GM18858 (cell line): ENCODE data around the gene KIAA1191.
"Not testable (repeated sequence)": the region's sequence is repeated elsewhere in the genome, so short reads cannot be mapped to it uniquely, and the experiment has no call there.

Source experiments
- ATAC-seq: cut with Tn5 transposase; IDR thresholded peaks from one replicate; pipeline ENCODE4 v1.9.1; 2021; ENCODE audit not compliant: unreplicated experiment

Gene KIAA1191

GRCh38 chr5:176317534-176318374, 43.8 kb downstream of the KIAA1191 start:
- ATAC-seq: no peak

DNA sequence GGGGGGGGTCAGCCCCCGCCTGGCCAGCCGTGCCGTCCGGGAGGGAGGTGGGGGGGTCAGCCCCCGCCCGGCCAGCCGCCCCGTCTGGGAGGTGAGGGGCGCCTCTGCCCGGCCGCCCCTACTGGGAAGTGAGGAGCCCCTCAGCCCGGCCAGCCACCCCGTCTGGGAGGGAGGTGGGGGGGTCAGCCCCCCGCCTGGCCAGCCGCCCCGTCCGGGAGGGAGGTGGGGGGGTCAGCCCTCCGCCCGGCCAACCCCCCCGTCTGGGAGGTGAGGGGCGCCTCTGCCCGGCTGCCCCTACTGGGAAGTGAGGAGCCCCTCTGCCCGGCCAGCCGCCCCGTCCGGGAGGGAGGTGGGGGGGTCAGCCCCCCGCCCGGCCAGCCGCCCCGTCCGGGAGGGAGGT, 56.2 kb downstream of the KIAA1191 start:
- ATAC-seq: not testable (repeated sequence)
